ENCODE data around the gene RSPRY1. TPM values are rescaled to one million over a fixed set of nuclear protein-coding genes. Genes with fewer than 3 reads are reported as not detected.

The RSPRY1 gene
- total and polyA plus RNA-seq, 2 of the 8 experiments (the other 6 are each of a cell fraction or from before 2014, with no cell fraction given), result 11.5 to 32.5 TPM

DNA sequence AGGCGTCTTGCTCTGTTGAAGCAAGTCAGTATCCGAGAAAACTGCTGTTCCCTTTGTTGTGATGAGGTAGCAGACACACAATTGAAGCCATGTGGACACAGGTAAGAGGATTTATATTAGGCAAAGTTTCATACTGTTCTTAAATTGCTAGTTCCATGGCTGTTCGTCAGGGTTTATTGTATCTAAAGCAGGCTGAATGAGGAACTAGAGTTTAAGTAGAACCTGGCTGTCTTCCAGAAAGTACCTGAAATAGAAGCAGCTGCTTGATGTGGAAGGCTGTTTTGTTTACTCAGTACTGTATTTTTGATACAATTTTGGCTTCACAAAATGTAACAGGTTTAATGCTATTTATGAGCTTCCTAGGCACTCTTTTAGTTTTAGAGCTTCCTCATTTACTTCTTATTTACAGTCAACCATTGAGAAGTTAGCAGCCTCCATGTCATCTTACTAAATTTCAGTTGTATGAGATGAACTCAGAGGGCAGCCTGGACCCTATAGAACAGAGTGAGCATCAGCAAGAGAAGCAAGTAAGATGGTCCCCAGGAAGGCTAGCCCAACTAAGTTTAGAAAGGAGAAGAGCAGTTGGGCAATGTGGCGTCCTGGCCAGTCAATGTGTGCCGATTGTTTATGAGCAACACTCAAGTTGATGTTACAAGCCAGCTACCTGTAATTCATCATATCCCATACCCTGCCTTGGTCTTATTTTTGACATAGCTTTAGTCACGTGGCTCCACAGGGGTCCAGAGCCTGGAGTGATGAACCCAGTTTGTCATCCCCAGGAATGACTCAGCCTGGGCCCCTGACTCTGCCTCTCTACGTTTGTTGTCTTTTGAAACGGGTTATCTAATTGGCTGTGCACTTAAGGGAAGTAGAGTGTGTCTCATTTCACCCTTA, 49.2 kb downstream of the RSPRY1 start:
- Histone ChIP-seq H3K56ac (replicated peaks; ENCODE audit: insufficient read length, low read depth, low read length) (no peak overlapping the region), H4K8ac (ENCODE audit: extremely low read depth, insufficient read depth, low read length) (no peak overlapping the region), H4K20me1 (replicated peaks in 1 of 2; ENCODE audit: control insufficient read depth in 1 of 2, insufficient read depth in 2 of 2, low read length in 2 of 2) (no peaks in the 10 kb centered on the region), H3K79me2 (ENCODE audit: control insufficient read depth in 1 of 2, insufficient read depth in 2 of 2, low read length in 2 of 2) (no peaks in the 10 kb centered on the region), H3K4me3 (ENCODE audit: extremely low read depth in 1 of 4, insufficient read depth in 2 of 4, low read depth in 3 of 4, low read length in 4 of 4) (no peak overlapping the region), H3K79me1 (ENCODE audit: low read depth, low read length) (no peaks in the 10 kb centered on the region), H4K91ac (replicated peaks; ENCODE audit: insufficient read length, low read length) (no peak overlapping the region), H3K27ac (ENCODE audit: low read depth, low read length) (no peak overlapping the region), H3K23ac (ENCODE audit: insufficient read length) (no peak overlapping the region), H3K18ac (ENCODE audit: extremely low read depth, low read length) (no peak overlapping the region), H3K14ac (ENCODE audit: insufficient read length) (no peak overlapping the region), H2BK120ac (replicated peaks; ENCODE audit: low read depth, low read length) (no peak overlapping the region), H3K9me3 (ENCODE audit: insufficient read depth in 2 of 2, low read depth in 1 of 2, low read length in 1 of 2) (no peaks in the 10 kb centered on the region), H3K4me1 (replicated peaks in 1 of 4; ENCODE audit: control insufficient read depth in 3 of 4, insufficient read depth in 4 of 4, low read length in 3 of 4) (no peaks in the 10 kb centered on the region), H2BK5ac (ENCODE audit: low read depth, low read length) (no peak overlapping the region), H2AFZ (ENCODE audit: low read length) (no peak overlapping the region), H2BK15ac (ENCODE audit: low read length) (no peak overlapping the region), H2BK12ac (ENCODE audit: low read depth, low read length) (no peak overlapping the region), H3K4ac (replicated peaks; ENCODE audit: insufficient read length, low read depth, low read length) (no peak overlapping the region), H3K9ac (replicated peaks in 1 of 4; ENCODE audit: extremely low read depth in 1 of 4, low read depth in 3 of 4, low read length in 3 of 4) (no peak overlapping the region), H4K5ac (ENCODE audit: insufficient read length, low read depth, low read length) (no peak overlapping the region), H3K23me2 (ENCODE audit: low read depth, low read length) (peaks cover 2% of the 10 kb centered on the region), H3K4me2 (ENCODE audit: insufficient read depth in 1 of 2, low read depth in 2 of 2, low read length in 2 of 2) (no peak overlapping the region), H3K27me3 (replicated peaks in 1 of 4; ENCODE audit: control insufficient read depth in 3 of 4, extremely low read depth in 1 of 4, insufficient read depth in 3 of 4, low read length in 3 of 4) (no peaks in the 10 kb centered on the region), H2BK20ac (ENCODE audit: low read length) (no peak overlapping the region), H3K36me3 (ENCODE audit: control insufficient read depth in 2 of 4, insufficient read depth in 4 of 4, low read length in 3 of 4) (peaks cover 18 to 45% (median 32%) of the 10 kb centered on the region in 4 experiments; a peak in 7 of 8 replicates), H2AK5ac (ENCODE audit: low read depth, low read length) (no peak overlapping the region)
- ChIA-PET POLR2A (ENCODE audit: partially characterized antibody) (interaction anchor here (1.4 kb wide), 1 partner anchor 10 kb away, joined by 3 read pairs; no protein-coding TSS in a partner anchor), CTCF (ENCODE audit: partially characterized antibody) (interaction anchor here (0.5 to 1.3 kb wide), 2 partner anchors 12 to 14 kb away, joined by 3 read pairs; no protein-coding TSS in a partner anchor)
- DNase-seq (ENCODE audit: low read depth in 1 of 2, low spot score in 2 of 2), result no peak
- FAIRE-seq, result no peak
- WGBS, 2 experiments (ENCODE audit: extremely low coverage in 1 of 2, insufficient coverage in 1 of 2, insufficient read length in 1 of 2, insufficient replicate concordance in 2 of 2, low coverage in 1 of 2, low lambda C conversion rate in 2 of 2, missing lambda C conversion rate in 1 of 2), result 87% methylated on average over 8 of the region's 8 CpGs; no CpG with 5 or more reads in 1 of the 2 experiments
- TF ChIP-seq TEAD4 (IDR thresholded peaks at IDR 0.05; ENCODE audit: low read depth, low read length), result no peak
- no peak for TF ChIP-seq RXRA (IDR thresholded peaks at IDR 0.05; ENCODE audit: insufficient read depth, low read depth, low read length)
- no peak for TF ChIP-seq RAD21 (IDR thresholded peaks at IDR 0.05 in 1 of 2, conservative IDR thresholded peaks at IDR 0.05 in 1 of 2; ENCODE audit: low read depth in 2 of 2, low read length in 2 of 2)
- TF ChIP-seq JUN (IDR thresholded peaks at IDR 0.05; ENCODE audit: low read depth, low read length), result no peak
- no peak for TF ChIP-seq TBP (IDR thresholded peaks at IDR 0.05; ENCODE audit: low read depth, low read length)
- TF ChIP-seq CBX5 (IDR thresholded peaks at IDR 0.05; ENCODE audit: low read depth, low read length), result no peak
- no peak for TF ChIP-seq NANOG (IDR thresholded peaks at IDR 0.05; ENCODE audit: insufficient read depth, low read depth, low read length, poor library complexity, severe bottlenecking)
- TF ChIP-seq HDAC2 (IDR thresholded peaks at IDR 0.05; ENCODE audit: borderline replicate concordance in 1 of 2, low read depth in 2 of 2, low read length in 2 of 2), result no peak
- no peak for TF ChIP-seq RBBP5 (IDR thresholded peaks at IDR 0.05; ENCODE audit: borderline replicate concordance, low read depth, low read length)
- no peak for TF ChIP-seq CREB1 (IDR thresholded peaks at IDR 0.05)
- TF ChIP-seq SP1 (IDR thresholded peaks at IDR 0.05; ENCODE audit: low read depth, low read length), result no peak
- TF ChIP-seq POLR2AphosphoS5 (IDR thresholded peaks at IDR 0.05; ENCODE audit: low read depth, low read length), result no peak

All from H1 (cell line).